WI38 (cell line): ENCODE results near the gene GCC2.
"Not testable (repeated sequence)": the region's sequence is repeated elsewhere in the genome, so short reads cannot be mapped to it uniquely, and the experiment has no call there.

Experiments
- H3K4me3 ChIP-seq: 2 replicates; pipeline ENCODE4 v1.5.1; 2011; ENCODE audit warnings: low read depth, mild to moderate bottlenecking, control low read depth, low read length
- CTCF ChIP-seq: IDR thresholded peaks from 2 replicates; pipeline ENCODE4 v1.5.1; 2012; ENCODE audit warnings: low read depth, mild to moderate bottlenecking, control low read depth, low read length

Gene GCC2

GRCh38 chr2:108490506-108491122 lies 41.6 kb downstream of the GCC2 start:
- H3K4me3 ChIP-seq: no peak overlapping the region
- TF ChIP-seq CTCF: no peak

GRCh38 chr2:108491848-108492247 lies 42.8 kb downstream of the GCC2 start:
- H3K4me3 ChIP-seq: no peak overlapping the region
- no peak for TF ChIP-seq CTCF

GRCh38 chr2:108492364-108492763 lies 43.4 kb downstream of the GCC2 start:
- no peak for TF ChIP-seq CTCF
- no peak overlapping the region for H3K4me3 ChIP-seq

- H3K4me3 ChIP-seq: not testable (repeated sequence)
Observed at GRCh38 chr2:108496167-108496566, 47.2 kb downstream of the GCC2 start.

- H3K4me3 ChIP-seq: not testable (repeated sequence)
Observed at GRCh38 chr2:108507620-108508019, 58.6 kb downstream of the GCC2 start.

GRCh38 chr2:108512431-108512830 lies 63.4 kb downstream of the GCC2 start:
- not testable (repeated sequence) for H3K4me3 ChIP-seq

- H3K4me3 ChIP-seq: not testable (repeated sequence)
Observed at GRCh38 chr2:108514478-108514877, 65.5 kb downstream of the GCC2 start.

GRCh38 chr2:108524688-108525087 lies 75.7 kb downstream of the GCC2 start:
- H3K4me3 ChIP-seq: not testable (repeated sequence)

GRCh38 chr2:108525258-108525657 lies 76.3 kb downstream of the GCC2 start:
- H3K4me3 ChIP-seq: not testable (repeated sequence)

GRCh38 chr2:108531674-108532055 lies 82.7 kb downstream of the GCC2 start:
- H3K4me3 ChIP-seq: no peak overlapping the region
- TF ChIP-seq CTCF: no peak

GRCh38 chr2:108533832-108534583 lies 85.0 kb downstream of the GCC2 start, which contains the start of gene LIMS1:
TSS of gene LIMS1 (plus strand) at chr2:108534470. CDS start at chr2:108534563, 93 bp downstream.
- H3K4me3 ChIP-seq: peak within 1 kb of the TSS; percentile 70
- no peak for TF ChIP-seq CTCF
